ENCODE measurements around the gene KRTAP10-9. TPM values are rescaled to one million over a fixed set of nuclear protein-coding genes. Genes with fewer than 3 reads are reported as not detected.

KRTAP10-9 gene
- total and polyA plus RNA-seq, 2 donors (not counting 1 experiment from before 2014, with no cell fraction given), result not detected

- DNase-seq (ENCODE audit: low read depth in 2 of 2), result no peak
- no peak overlapping the region for H2AFZ ChIP-seq (ENCODE audit: low read length)
Observed at GRCh38 chr21:44648557-44649311, 21.8 kb downstream of the KRTAP10-9 start.

DNA sequence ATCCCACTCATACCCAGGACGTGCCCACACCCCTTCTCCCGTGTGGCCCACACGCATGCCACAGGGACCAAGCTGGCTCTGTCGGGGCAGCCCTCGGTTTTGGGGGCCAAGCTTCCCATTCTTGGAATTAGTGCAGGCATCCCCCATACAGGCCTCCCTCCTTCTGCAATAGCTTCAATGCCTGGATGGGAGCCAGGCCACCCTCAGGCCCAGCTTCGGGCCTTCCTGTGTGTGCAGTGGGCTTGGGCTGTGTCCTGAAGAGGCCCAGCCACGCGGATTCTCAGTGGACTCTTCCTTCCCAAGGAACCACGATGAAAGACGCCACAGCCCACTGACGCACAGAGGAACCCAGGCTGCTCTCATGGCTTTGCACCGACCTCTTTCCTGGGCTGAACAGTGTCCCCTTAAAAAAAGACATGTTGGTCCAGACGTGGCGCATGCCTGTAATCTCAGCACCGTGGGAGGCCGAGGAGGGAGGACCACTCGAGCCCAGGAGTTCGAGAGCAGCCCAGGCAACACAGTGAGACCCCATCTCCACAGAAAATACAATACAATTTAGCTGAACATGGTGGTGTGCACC is 22.7 kb downstream of the KRTAP10-9 start:
- no peaks in the 10 kb centered on the region for H3K4me1 ChIP-seq (ENCODE audit: control insufficient read depth, extremely low read depth, insufficient read depth, low read length)
- H3K79me2 ChIP-seq (ENCODE audit: control insufficient read depth, insufficient read depth, low read length), result no peaks in the 10 kb centered on the region
- H3K4me2 ChIP-seq (ENCODE audit: extremely low read depth, insufficient read depth, low read length), result no peak overlapping the region
- H3K36me3 ChIP-seq (ENCODE audit: control insufficient read depth, insufficient read depth, low read length), result no peaks in the 10 kb centered on the region
- H3K27ac ChIP-seq (ENCODE audit: insufficient read depth, low read length), result no peak overlapping the region
- H3K9ac ChIP-seq (ENCODE audit: insufficient read depth, low read length), result no peak overlapping the region
- no peaks in the 10 kb centered on the region for H3K27me3 ChIP-seq (ENCODE audit: control insufficient read depth, insufficient read depth, low read length)
- no peaks in the 10 kb centered on the region for H3K9me3 ChIP-seq (ENCODE audit: control insufficient read depth, insufficient read depth, low read depth, low read length)
- no peak for DNase-seq (ENCODE audit: low read depth in 2 of 2)
- no peak overlapping the region for H2AFZ ChIP-seq (ENCODE audit: low read length)
- TF ChIP-seq CTCF (conservative IDR thresholded peaks at IDR 0.05 in 1 of 2, IDR thresholded peaks at IDR 0.05 in 1 of 2; ENCODE audit: low read depth in 1 of 2, low read length in 2 of 2), result no peak
- no peak for TF ChIP-seq EZH2 (IDR thresholded peaks at IDR 0.05; ENCODE audit: low read length, missing control alignments)
- H3K4me3 ChIP-seq (replicated peaks in 1 of 4; ENCODE audit: control extremely low read depth in 1 of 4, insufficient read depth in 1 of 4, low read depth in 3 of 4, low read length in 4 of 4), result no peak overlapping the region
- no peaks in the 10 kb centered on the region for H4K20me1 ChIP-seq (ENCODE audit: control insufficient read depth, extremely low read depth, insufficient read depth, low read length)

More at GRCh38 chr21:44648557-44649311, 21.8 kb downstream of the KRTAP10-9 start:
- Histone ChIP-seq H3K27ac (ENCODE audit: insufficient read depth, low read length) (no peak overlapping the region), H3K4me3 (replicated peaks in 1 of 4; ENCODE audit: control extremely low read depth in 1 of 4, insufficient read depth in 1 of 4, low read depth in 3 of 4, low read length in 4 of 4) (no peak overlapping the region), H3K4me2 (ENCODE audit: extremely low read depth, insufficient read depth, low read length) (no peak overlapping the region), H3K36me3 (ENCODE audit: control insufficient read depth, insufficient read depth, low read length) (no peaks in the 10 kb centered on the region), H3K9me3 (ENCODE audit: control insufficient read depth, insufficient read depth, low read depth, low read length) (no peaks in the 10 kb centered on the region), H3K79me2 (ENCODE audit: control insufficient read depth, insufficient read depth, low read length) (no peaks in the 10 kb centered on the region), H3K9ac (ENCODE audit: insufficient read depth, low read length) (no peak overlapping the region), H4K20me1 (ENCODE audit: control insufficient read depth, extremely low read depth, insufficient read depth, low read length) (no peaks in the 10 kb centered on the region), H3K27me3 (ENCODE audit: control insufficient read depth, insufficient read depth, low read length) (no peaks in the 10 kb centered on the region), H3K4me1 (ENCODE audit: control insufficient read depth, extremely low read depth, insufficient read depth, low read length) (no peaks in the 10 kb centered on the region)
- TF ChIP-seq EZH2 (IDR thresholded peaks at IDR 0.05; ENCODE audit: low read length, missing control alignments) (no peak), CTCF (conservative IDR thresholded peaks at IDR 0.05 in 1 of 2, IDR thresholded peaks at IDR 0.05 in 1 of 2; ENCODE audit: low read depth in 1 of 2, low read length in 2 of 2) (no peak)

DNA sequence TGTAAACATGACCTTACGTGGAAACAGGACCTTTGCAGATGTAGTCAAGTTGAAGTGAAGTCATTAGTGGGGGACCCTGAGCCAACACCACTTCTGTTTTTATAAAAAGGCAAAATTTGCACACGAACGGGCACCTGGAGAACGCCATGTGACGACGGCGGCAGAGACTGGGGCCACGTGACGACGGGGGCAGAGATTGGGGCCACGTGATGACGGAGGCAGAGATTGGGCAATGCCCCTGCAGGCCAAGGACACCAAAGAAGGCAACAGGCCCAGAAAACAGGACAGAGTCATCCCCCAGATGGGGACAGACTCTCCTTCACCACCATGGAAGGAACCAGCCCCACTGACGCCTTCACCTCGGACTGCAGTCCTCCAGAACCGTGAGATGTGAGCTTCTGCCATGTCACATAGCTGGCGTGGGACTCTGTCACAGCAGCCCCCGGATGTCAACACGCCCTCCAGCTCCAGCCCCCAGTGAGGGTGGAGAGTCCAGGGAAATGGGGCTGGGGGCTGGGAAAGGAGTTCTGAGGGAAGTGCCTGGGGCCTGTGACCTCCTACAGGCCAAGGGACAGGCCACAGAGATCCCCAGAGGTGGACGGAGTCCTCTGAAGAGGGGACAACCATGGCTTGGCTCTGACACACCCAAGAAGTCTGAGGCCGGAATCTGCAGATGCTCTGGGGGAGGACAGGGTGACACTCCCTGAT is 23.5 kb downstream of the KRTAP10-9 start:
- H4K20me1 ChIP-seq (ENCODE audit: control insufficient read depth, extremely low read depth, insufficient read depth, low read length), result no peaks in the 10 kb centered on the region
- H3K9me3 ChIP-seq (ENCODE audit: control insufficient read depth, insufficient read depth, low read depth, low read length), result no peaks in the 10 kb centered on the region
- H3K4me2 ChIP-seq (ENCODE audit: extremely low read depth, insufficient read depth, low read length), result no peak overlapping the region
- H3K4me3 ChIP-seq (replicated peaks in 1 of 4; ENCODE audit: control extremely low read depth in 1 of 4, insufficient read depth in 1 of 4, low read depth in 3 of 4, low read length in 4 of 4), result no peak overlapping the region
- no peak overlapping the region for H3K9ac ChIP-seq (ENCODE audit: insufficient read depth, low read length)
- no peak overlapping the region for H2AFZ ChIP-seq (ENCODE audit: low read length)
- no peak for TF ChIP-seq EZH2 (IDR thresholded peaks at IDR 0.05; ENCODE audit: low read length, missing control alignments)
- no peak for TF ChIP-seq CTCF (conservative IDR thresholded peaks at IDR 0.05 in 1 of 2, IDR thresholded peaks at IDR 0.05 in 1 of 2; ENCODE audit: low read depth in 1 of 2, low read length in 2 of 2)
- no peaks in the 10 kb centered on the region for H3K27me3 ChIP-seq (ENCODE audit: control insufficient read depth, insufficient read depth, low read length)
- no peaks in the 10 kb centered on the region for H3K36me3 ChIP-seq (ENCODE audit: control insufficient read depth, insufficient read depth, low read length)
- no peak overlapping the region for H3K27ac ChIP-seq (ENCODE audit: insufficient read depth, low read length)
- DNase-seq (ENCODE audit: low read depth in 2 of 2), result no peak
- no peaks in the 10 kb centered on the region for H3K4me1 ChIP-seq (ENCODE audit: control insufficient read depth, extremely low read depth, insufficient read depth, low read length)
- no peaks in the 10 kb centered on the region for H3K79me2 ChIP-seq (ENCODE audit: control insufficient read depth, insufficient read depth, low read length)

Data from fibroblast of lung (primary cell).